Smooth muscle cell (in vitro differentiated cells): ENCODE results near the gene TENM4. TPM values are rescaled to one million over a fixed set of nuclear protein-coding genes. Genes with fewer than 3 reads are reported as not detected.

ENCODE experiments used
- DNase-seq: peaks from one replicate; lab custom pipeline; 2025; ENCODE audit not compliant: unreplicated experiment; lab: John Stamatoyannopoulos, UW
- H2AFZ ChIP-seq: fragments of 200-600 bp; sonication (generic); 2 replicates; pipeline ENCODE4 v1.6.0; 2016; ENCODE audit warnings: antibody characterized with exemption, low read depth, mild to moderate bottlenecking
- H3F3A ChIP-seq: fragments of 200-600 bp; sonication (generic); 2 replicates; pipeline ENCODE4 v1.6.0; 2017; ENCODE audit warnings: antibody characterized with exemption, low read depth
- H3K27ac ChIP-seq: fragments of 200-600 bp; sonication (generic); 2 replicates; pipeline ENCODE4 v1.5.1; 2016; ENCODE audit warnings: low read depth, mild to moderate bottlenecking
- H3K27me3 ChIP-seq: fragments of 200-600 bp; sonication (generic); 2 replicates; pipeline ENCODE4 v1.6.1; 2016; ENCODE audit warnings: low read depth, mild to moderate bottlenecking
- H3K36me3 ChIP-seq: fragments of 200-600 bp; sonication (generic); 2 replicates; pipeline ENCODE4 v1.5.1; 2016; ENCODE audit warnings: low read depth
- H3K4me1 ChIP-seq: fragments of 200-600 bp; sonication (generic); 2 replicates; pipeline ENCODE4 v1.5.1; 2016; ENCODE audit warnings: low read depth
- H3K4me2 ChIP-seq: fragments of 200-600 bp; sonication (generic); 2 replicates; pipeline ENCODE4 v1.6.0; 2016; ENCODE audit warnings: mild to moderate bottlenecking
- H3K4me3 ChIP-seq: fragments of 200-600 bp; sonication (generic); 2 replicates; pipeline ENCODE4 v1.5.1; 2016; ENCODE audit warnings: mild to moderate bottlenecking
- H3K79me2 ChIP-seq: fragments of 200-600 bp; sonication (generic); 2 replicates; pipeline ENCODE4 v1.6.0; 2016; ENCODE audit warnings: low read depth, mild to moderate bottlenecking
- H3K9ac ChIP-seq: fragments of 200-600 bp; sonication (generic); 2 replicates; pipeline ENCODE4 v1.6.0; 2016; ENCODE audit warnings: low read depth
- H3K9me3 ChIP-seq: fragments of 200-600 bp; sonication (generic); replicated peaks from 2 replicates; pipeline ENCODE4 v1.5.1; 2016; ENCODE audit warnings: low read depth
- H4K20me1 ChIP-seq: fragments of 200-600 bp; sonication (generic); 2 replicates; pipeline ENCODE4 v1.6.0; 2016; ENCODE audit warnings: low read depth
- CTCF ChIP-seq: fragments of 200-600 bp; sonication (generic); IDR thresholded peaks from 2 replicates; pipeline ENCODE4 v1.5.1; 2017; ENCODE audit warnings: borderline replicate concordance, mild to moderate bottlenecking, antibody characterized with exemption; ENCODE audit not compliant: insufficient read depth, poor library complexity, severe bottlenecking
- WGBS: methylation state at CpG from one replicate; pipeline ENCODE4 v1.1.7; 2016; ENCODE audit warnings: low lambda C conversion rate; 5-methylcytosine and 5-hydroxymethylcytosine counted together
- polyA plus RNA-seq: library from polyadenylated mRNA; unstranded; fragments of >200 nt; fragmentation: Nextera tagmentation; extraction: Ambion mirVana; gene quantifications from 2 replicates; pipeline ENCODE4 v1.2.1, GENCODE V29; 2016
- total RNA-seq: library from RNA; depleted of rRNA; stranded (reverse); fragments of >200 nt; gene quantifications from 2 replicates; pipeline ENCODE4 v1.2.3, GENCODE V29; 2014

Gene TENM4
- total and polyA plus RNA-seq, 2 experiments from 2014 or later, result 31.6 to 38.2 TPM

- no peaks in the 10 kb centered on the region for H3K4me1 ChIP-seq
- no peaks in the 10 kb centered on the region for H4K20me1 ChIP-seq
- H3K9me3 ChIP-seq, result no peaks in the 10 kb centered on the region
- H3K4me3 ChIP-seq, result no peak overlapping the region
- no peak overlapping the region for H3K4me2 ChIP-seq
- H3K27me3 ChIP-seq, result no peaks in the 10 kb centered on the region
- H3K9ac ChIP-seq, result no peak overlapping the region
- no peaks in the 10 kb centered on the region for H3K36me3 ChIP-seq
- TF ChIP-seq CTCF, result no peak
- no peak for DNase-seq
- no peaks in the 10 kb centered on the region for H3K79me2 ChIP-seq
- no peak overlapping the region for H3K27ac ChIP-seq
- H3F3A ChIP-seq, result no peaks in the 10 kb centered on the region
- WGBS, result 96% methylated on average over 3 of the region's 3 CpGs
- H2AFZ ChIP-seq, result no peak overlapping the region
Measured at GRCh38 chr11:78711735-78712134, 729.1 kb downstream of the TENM4 start.

- H2AFZ ChIP-seq, result no peak overlapping the region
- H3K4me1 ChIP-seq, result no peaks in the 10 kb centered on the region
- WGBS, result 96% methylated on average over 4 of the region's 4 CpGs
- no peak overlapping the region for H3K9ac ChIP-seq
- no peaks in the 10 kb centered on the region for H3K36me3 ChIP-seq
- H3K9me3 ChIP-seq, result no peaks in the 10 kb centered on the region
- no peak overlapping the region for H3K4me3 ChIP-seq
- H3K27me3 ChIP-seq, result no peaks in the 10 kb centered on the region
- DNase-seq, result no peak
- H3K4me2 ChIP-seq, result no peak overlapping the region
- no peak for TF ChIP-seq CTCF
- no peak overlapping the region for H3K27ac ChIP-seq
- no peaks in the 10 kb centered on the region for H3F3A ChIP-seq
- no peaks in the 10 kb centered on the region for H3K79me2 ChIP-seq
- H4K20me1 ChIP-seq, result no peaks in the 10 kb centered on the region
Measured at GRCh38 chr11:78710417-78710816, 730.4 kb downstream of the TENM4 start.

- Histone ChIP-seq H3K9me3 (no peaks in the 10 kb centered on the region), H3K9ac (no peak overlapping the region), H3K36me3 (no peaks in the 10 kb centered on the region), H3K4me1 (no peaks in the 10 kb centered on the region), H3F3A (no peaks in the 10 kb centered on the region), H3K27ac (no peak overlapping the region), H2AFZ (no peak overlapping the region), H3K4me3 (no peak overlapping the region), H3K27me3 (no peaks in the 10 kb centered on the region), H3K4me2 (no peak overlapping the region), H4K20me1 (no peaks in the 10 kb centered on the region), H3K79me2 (no peaks in the 10 kb centered on the region)
- no peak for TF ChIP-seq CTCF
- DNase-seq, result no peak
- 88% methylated on average over 6 of the region's 6 CpGs for WGBS
Measured at GRCh38 chr11:78708388-78708787, 732.4 kb downstream of the TENM4 start.

- Histone ChIP-seq H3K4me2 (no peak overlapping the region), H3K36me3 (no peaks in the 10 kb centered on the region), H3F3A (no peaks in the 10 kb centered on the region), H4K20me1 (no peaks in the 10 kb centered on the region), H3K9me3 (no peaks in the 10 kb centered on the region), H3K4me3 (no peak overlapping the region), H3K27ac (no peak overlapping the region), H3K79me2 (no peaks in the 10 kb centered on the region), H2AFZ (no peak overlapping the region), H3K9ac (no peak overlapping the region), H3K4me1 (no peaks in the 10 kb centered on the region), H3K27me3 (no peaks in the 10 kb centered on the region)
- TF ChIP-seq CTCF, result no peak
- WGBS, result 94% methylated on average over 6 of the region's 6 CpGs
- DNase-seq, result no peak
Measured at GRCh38 chr11:78706551-78706950, 734.3 kb downstream of the TENM4 start.
